Measurements from ENCODE around the gene IRF4. TPM values are rescaled to one million over a fixed set of nuclear protein-coding genes. Genes with fewer than 3 reads are reported as not detected.

IRF4 gene
- under 1 TPM in 3 of 4 donors, not detected in 1; 0.26 to 0.56 (median 0.31) TPM for total RNA-seq

GRCh38 chr6:391559-392440, at the start of gene IRF4:
Gene IRF4, plus strand, starts transcription at chr6:391752. Its CDS starts 1,401 bp downstream, at chr6:393153.
- no peak for DNase-seq
- no peaks in the 10 kb centered on the region for H3K9me3 ChIP-seq
- H3K36me3 ChIP-seq = no peaks in the 10 kb centered on the region
- in situ Hi-C loops (cut with MboI; ENCODE audit: low sequenced_read_pairs in 4 of 4) (no loop called here), intact Hi-C loops (cut with DNase I; ENCODE audit: low total_unique reads) (no loop called here)
- peak within 1 kb of the TSS; percentile 31 to 49 (median 42) for H3K4me3 ChIP-seq
- H3K27me3 ChIP-seq = peaks cover 70 to 79% (median 76%) of the 10 kb centered on the region in 3 donors
- H3K27ac ChIP-seq = no peak within 1 kb of the TSS
- TF ChIP-seq POLR2A (IDR thresholded peaks at IDR 0.05) (no peak), CTCF (IDR thresholded peaks at IDR 0.05 in 4 of 5, conservative IDR thresholded peaks at IDR 0.05 in 1 of 5) (no peak)
- ATAC-seq = no peak
- peaks cover 5 to 20% of the 10 kb centered on the region in 2 donors for H3K4me1 ChIP-seq

DNA sequence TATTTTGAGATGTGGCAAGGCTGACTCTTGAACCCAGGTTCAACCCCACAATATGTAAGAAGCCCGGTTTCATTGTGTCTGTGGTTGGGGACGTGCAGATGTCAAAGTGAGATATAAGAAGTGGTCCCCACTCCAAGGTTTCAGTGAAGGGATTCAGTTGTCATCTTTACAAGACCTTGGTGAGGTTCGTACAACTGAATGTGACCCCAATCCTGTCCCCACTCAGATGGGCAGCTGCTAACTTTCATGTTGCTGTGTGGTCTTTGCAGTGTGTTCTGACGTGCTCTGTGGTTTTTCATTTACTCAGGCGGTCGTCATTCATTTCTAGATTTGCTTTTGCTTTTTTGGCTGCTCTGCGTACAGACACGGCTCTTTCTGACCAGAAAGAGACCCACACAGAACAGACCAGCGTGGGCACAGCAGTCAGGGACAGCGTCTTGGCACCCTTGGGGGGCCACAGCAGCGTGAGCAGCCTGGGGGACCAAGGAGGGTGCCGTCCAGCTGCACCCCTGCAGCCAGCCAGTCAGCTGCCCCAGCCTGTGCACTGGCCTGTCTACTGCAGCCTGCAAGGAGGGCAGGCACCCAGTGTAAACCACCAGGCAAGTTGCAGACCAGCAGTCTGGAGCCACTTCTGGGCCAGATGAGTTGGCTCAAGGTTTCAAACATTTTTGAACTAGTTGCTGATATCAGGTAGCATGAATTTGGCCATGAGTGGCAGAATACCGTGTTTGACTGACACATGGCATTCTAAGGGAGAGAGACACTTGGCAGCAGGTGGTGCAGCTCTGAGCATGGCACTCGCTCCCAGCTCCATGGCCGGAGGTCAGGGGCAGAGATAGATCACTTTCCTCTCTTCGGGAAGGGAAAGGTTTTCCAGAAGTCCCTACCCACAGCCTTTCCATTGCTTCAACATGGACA, 49.4 kb upstream of the IRF4 start:
- intact Hi-C loops (cut with DNase I; ENCODE audit: low total_unique reads) (no loop called here), in situ Hi-C loops (cut with MboI; ENCODE audit: low sequenced_read_pairs in 4 of 4) (no loop called here)
- Histone ChIP-seq H3K9me3 (no peaks in the 10 kb centered on the region), H3K36me3 (no peaks in the 10 kb centered on the region), H3K4me1 (peaks cover 17 to 22% of the 10 kb centered on the region in 2 donors), H3K27ac (no peak overlapping the region), H3K4me3 (no peak overlapping the region), H3K27me3 (no peaks in the 10 kb centered on the region)
- ATAC-seq = peak in 1 of 2 donors; percentile 58
- no peak for TF ChIP-seq CTCF (IDR thresholded peaks at IDR 0.05 in 4 of 5, conservative IDR thresholded peaks at IDR 0.05 in 1 of 5)
- no peak for TF ChIP-seq POLR2A (IDR thresholded peaks at IDR 0.05)
- no peak for DNase-seq

DNA sequence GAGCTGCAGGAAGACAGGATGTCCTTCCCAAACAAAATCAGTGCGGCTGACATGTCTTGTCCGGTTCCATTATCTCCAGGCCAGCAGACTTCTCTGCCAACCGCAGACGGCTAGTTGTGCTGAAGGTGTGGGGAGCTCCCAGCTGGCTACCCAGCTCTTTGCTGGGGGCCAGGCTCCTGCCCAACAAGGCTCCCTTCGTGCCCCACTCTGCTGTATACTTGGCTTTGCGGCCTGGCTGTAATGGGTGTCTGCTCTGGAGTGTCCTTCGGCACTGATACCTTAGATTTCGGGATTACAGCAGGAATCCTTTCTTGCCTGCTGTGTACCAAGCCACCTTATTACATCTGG, 48.7 kb upstream of the IRF4 start:
- no peaks in the 10 kb centered on the region for H3K27me3 ChIP-seq
- no peak for TF ChIP-seq POLR2A (IDR thresholded peaks at IDR 0.05)
- TF ChIP-seq CTCF (IDR thresholded peaks at IDR 0.05 in 4 of 5, conservative IDR thresholded peaks at IDR 0.05 in 1 of 5) = no peak
- no peak overlapping the region for H3K4me3 ChIP-seq
- DNase-seq = no peak
- no peak for ATAC-seq
- H3K36me3 ChIP-seq = peaks cover 0 to under 1% of the 10 kb centered on the region in 2 donors
- peaks cover 17 to 22% of the 10 kb centered on the region in 2 donors for H3K4me1 ChIP-seq
- no peaks in the 10 kb centered on the region for H3K9me3 ChIP-seq
- no peak overlapping the region for H3K27ac ChIP-seq
- in situ Hi-C loops (cut with MboI; ENCODE audit: low sequenced_read_pairs in 4 of 4) (no loop called here), intact Hi-C loops (cut with DNase I; ENCODE audit: low total_unique reads) (no loop called here)

DNA sequence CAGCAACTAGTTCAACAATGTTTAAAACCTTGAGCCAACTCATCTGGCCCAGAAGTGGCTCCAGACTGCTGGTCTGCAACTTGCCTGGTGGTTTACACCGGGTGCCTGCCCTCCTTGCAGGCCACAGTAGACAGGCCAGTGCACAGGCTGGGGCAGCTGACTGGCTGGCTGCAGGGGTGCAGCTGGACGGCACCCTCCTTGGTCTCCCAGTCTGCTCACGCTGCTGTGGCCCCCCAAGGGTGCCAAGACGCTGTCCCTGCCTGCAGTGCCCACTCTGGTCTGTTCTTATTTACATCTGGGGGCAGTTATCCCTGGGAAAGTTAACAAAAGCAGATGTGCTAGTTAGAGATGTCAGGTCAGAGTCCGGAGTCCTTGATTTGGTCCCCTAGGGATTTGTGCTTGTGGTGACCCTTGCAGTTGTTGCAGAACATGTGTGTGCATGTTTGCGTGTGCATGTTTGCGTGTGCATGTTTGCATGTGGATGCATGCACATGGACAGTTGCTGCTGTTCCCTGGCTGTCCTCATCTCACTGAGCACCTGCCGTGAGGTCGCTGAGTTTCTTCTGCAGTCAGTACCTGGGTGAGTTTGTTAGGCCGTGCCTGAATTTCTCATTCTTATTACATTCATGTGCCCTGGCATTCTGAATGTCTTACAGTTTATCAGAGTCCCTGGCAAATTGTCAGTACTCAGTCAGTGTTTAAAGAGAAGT, 48.2 kb upstream of the IRF4 start:
- in situ Hi-C loops (cut with MboI; ENCODE audit: low sequenced_read_pairs in 4 of 4) = no loop called here
- peaks cover 0 to 6% of the 10 kb centered on the region in 2 donors for H3K36me3 ChIP-seq
- ATAC-seq (no peak), DNase-seq (no peak)
- TF ChIP-seq CTCF (IDR thresholded peaks at IDR 0.05 in 4 of 5, conservative IDR thresholded peaks at IDR 0.05 in 1 of 5) (no peak), POLR2A (IDR thresholded peaks at IDR 0.05) (no peak)
- H3K4me3 ChIP-seq = no peak overlapping the region
- peaks cover 17 to 19% of the 10 kb centered on the region in 2 donors for H3K4me1 ChIP-seq
- H3K27me3 ChIP-seq = no peaks in the 10 kb centered on the region
- no peak overlapping the region for H3K27ac ChIP-seq
- intact Hi-C loops (cut with DNase I; ENCODE audit: low total_unique reads) = no loop called here
- H3K9me3 ChIP-seq = no peaks in the 10 kb centered on the region

Data from gastrocnemius medialis (tissue), 4 donors.